ENCODE measurements around the gene SYVN1. TPM values are rescaled to one million over a fixed set of nuclear protein-coding genes. Genes with fewer than 3 reads are reported as not detected.

Gene SYVN1
- total RNA-seq, 1 experiment from 2014 or later: 51.5 TPM

DNA sequence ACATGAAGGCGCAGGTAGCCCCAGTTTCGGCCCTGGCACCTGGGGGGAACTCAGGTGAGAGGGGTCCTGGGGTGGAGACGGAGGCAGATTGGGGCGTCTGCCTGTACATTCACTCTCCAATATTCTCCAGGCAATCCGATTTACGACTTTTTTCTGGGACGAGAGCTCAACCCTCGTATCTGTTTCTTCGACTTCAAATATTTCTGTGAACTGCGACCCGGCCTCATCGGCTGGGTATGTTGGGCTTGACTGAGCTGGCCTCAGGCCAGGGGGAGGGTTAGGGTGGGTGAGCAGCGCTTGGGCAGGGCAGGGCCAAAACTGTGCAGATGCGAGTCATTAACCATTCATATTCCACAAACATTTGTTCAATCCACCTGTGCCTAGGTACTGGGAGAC is 21.0 kb downstream of the SYVN1 start:
- H3K27ac ChIP-seq: no peak overlapping the region
- ChIA-PET CTCF (interaction anchor here (0.5 to 1.5 kb wide), 6 partner anchors 19 to 297 kb away, joined by 3 to 5 read pairs (median 3); partner anchors contain the start of genes CAPN1 and SLC25A45), POLR2A (ENCODE audit: unreplicated experiment) (interaction anchor here (0.5 to 0.6 kb wide), 5 partner anchors 162 to 775 kb away, joined by 3 to 21 read pairs (median 4); partner anchors contain the start of gene FIBP)
- H3K79me2 ChIP-seq (ENCODE audit: low read depth): peaks cover 36% of the 10 kb centered on the region
- peaks cover 69% of the 10 kb centered on the region for H3F3A ChIP-seq (ENCODE audit: insufficient read depth, low read depth)
- H3K4me1 ChIP-seq (replicated peaks; ENCODE audit: insufficient read depth): peaks cover 40% of the 10 kb centered on the region
- H3K9me2 ChIP-seq (ENCODE audit: insufficient read depth): no peaks in the 10 kb centered on the region
- H2AFZ ChIP-seq: no peak overlapping the region
- no peaks in the 10 kb centered on the region for H3K9me3 ChIP-seq (ENCODE audit: insufficient read depth, low read depth)
- peak overlapping the region; percentile 100 for H3K4me2 ChIP-seq
- no peaks in the 10 kb centered on the region for H3K36me3 ChIP-seq (ENCODE audit: low read depth)
- H4K20me1 ChIP-seq (ENCODE audit: insufficient read depth): 0 out of 2 replicates have a peak, but pooled peaks cover 5% of the 10 kb centered on the region
- TF ChIP-seq, protein P1, sequence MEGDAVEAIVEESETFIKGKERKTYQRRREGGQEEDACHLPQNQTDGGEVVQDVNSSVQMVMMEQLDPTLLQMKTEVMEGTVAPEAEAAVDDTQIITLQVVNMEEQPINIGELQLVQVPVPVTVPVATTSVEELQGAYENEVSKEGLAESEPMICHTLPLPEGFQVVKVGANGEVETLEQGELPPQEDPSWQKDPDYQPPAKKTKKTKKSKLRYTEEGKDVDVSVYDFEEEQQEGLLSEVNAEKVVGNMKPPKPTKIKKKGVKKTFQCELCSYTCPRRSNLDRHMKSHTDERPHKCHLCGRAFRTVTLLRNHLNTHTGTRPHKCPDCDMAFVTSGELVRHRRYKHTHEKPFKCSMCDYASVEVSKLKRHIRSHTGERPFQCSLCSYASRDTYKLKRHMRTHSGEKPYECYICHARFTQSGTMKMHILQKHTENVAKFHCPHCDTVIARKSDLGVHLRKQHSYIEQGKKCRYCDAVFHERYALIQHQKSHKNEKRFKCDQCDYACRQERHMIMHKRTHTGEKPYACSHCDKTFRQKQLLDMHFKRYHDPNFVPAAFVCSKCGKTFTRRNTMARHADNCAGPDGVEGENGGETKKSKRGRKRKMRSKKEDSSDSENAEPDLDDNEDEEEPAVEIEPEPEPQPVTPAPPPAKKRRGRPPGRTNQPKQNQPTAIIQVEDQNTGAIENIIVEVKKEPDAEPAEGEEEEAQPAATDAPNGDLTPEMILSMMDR (conservative IDR thresholded peaks at IDR 0.05): no peak
- TF ChIP-seq EZH2 (IDR thresholded peaks at IDR 0.05; ENCODE audit: low read depth): no peak
- BruUV-seq (replicated peaks): no TSS peak
- peak in 1 of 2 experiments; percentile 19 for DNase-seq
- intact Hi-C loops (cut with micrococcal nuclease; ENCODE audit: unreplicated experiment): loop anchor here (5.0 kb wide), 1 partner anchor 219 kb away; the partner anchor contains the start of gene DPF2
- no peaks in the 10 kb centered on the region for H3K27me3 ChIP-seq (ENCODE audit: insufficient read depth, low read depth)
- peak overlapping the region; percentile 78; the same call in 1 of the 2 replicates for H3K4me3 ChIP-seq

DNA sequence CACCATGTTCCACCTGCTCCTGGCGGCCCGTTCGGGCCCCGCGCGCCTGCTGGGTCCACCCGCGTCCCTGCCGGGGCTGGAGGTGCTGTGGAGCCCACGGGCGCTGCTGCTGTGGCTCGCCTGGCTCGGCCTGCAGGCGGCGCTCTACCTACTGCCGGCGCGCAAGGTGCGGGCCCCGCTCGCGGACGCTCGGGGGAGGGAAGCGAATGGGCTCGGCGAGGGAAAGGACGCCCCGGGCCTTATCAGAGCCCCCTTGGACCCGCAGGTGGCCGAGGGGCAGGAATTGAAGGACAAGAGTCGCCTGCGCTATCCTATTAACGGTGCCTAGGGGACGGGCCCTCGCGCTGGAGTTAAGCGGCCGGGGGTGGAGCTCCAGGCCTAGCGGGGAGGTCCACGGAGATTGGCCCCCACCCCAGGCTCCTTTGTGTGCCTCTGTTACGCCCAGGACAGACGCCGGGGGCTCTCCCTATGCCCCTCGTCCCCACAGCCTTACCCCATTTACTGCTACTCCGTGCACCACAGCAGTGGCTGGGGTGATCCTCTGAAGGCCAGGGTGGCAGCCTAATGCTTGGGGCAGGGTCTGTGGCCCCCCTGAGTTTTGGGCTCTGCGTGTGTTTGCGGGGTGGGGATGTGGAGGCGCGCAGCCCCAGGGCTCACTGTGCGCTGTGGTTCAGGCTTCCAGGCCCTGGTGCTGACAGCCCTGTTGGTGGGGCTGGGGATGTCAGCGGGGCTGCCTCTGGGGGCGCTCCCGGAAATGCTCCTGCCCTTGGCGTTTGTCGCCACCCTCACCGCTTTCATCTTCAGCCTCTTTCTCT is 21.6 kb downstream of the SYVN1 start:
- H3K36me3 ChIP-seq (ENCODE audit: low read depth): no peaks in the 10 kb centered on the region
- H3K9me3 ChIP-seq (ENCODE audit: insufficient read depth, low read depth): no peaks in the 10 kb centered on the region
- no peak overlapping the region for H3K27ac ChIP-seq
- peak overlapping the region; percentile 78 for H3K4me3 ChIP-seq
- no TSS peak for BruUV-seq (replicated peaks)
- ChIA-PET CTCF (interaction anchor here (0.5 to 1.5 kb wide), 7 partner anchors 69 to 710 kb away, joined by 3 to 6 read pairs (median 3); partner anchors contain the start of genes CAPN1 and SLC25A45), POLR2A (ENCODE audit: unreplicated experiment) (interaction anchor here (0.6 to 0.7 kb wide), 6 partner anchors 9 to 267 kb away, joined by 3 to 21 read pairs (median 4); partner anchors contain the start of gene FAU)
- no peaks in the 10 kb centered on the region for H3K27me3 ChIP-seq (ENCODE audit: insufficient read depth, low read depth)
- peaks cover 36% of the 10 kb centered on the region for H3K79me2 ChIP-seq (ENCODE audit: low read depth)
- H3K4me2 ChIP-seq: peak overlapping the region; percentile 100
- H3K4me1 ChIP-seq (replicated peaks; ENCODE audit: insufficient read depth): peaks cover 40% of the 10 kb centered on the region
- H3F3A ChIP-seq (ENCODE audit: insufficient read depth, low read depth): peaks cover 63% of the 10 kb centered on the region
- peak in 1 of 2 experiments; percentile 63 for DNase-seq
- H4K20me1 ChIP-seq (ENCODE audit: insufficient read depth): no peaks in the 10 kb centered on the region
- no peak for TF ChIP-seq EZH2 (IDR thresholded peaks at IDR 0.05; ENCODE audit: low read depth)
- TF ChIP-seq, protein P1 (conservative IDR thresholded peaks at IDR 0.05): peak; percentile 90
- H2AFZ ChIP-seq: peak overlapping the region; percentile 52; the same call in 1 of the 2 replicates
- intact Hi-C loops (cut with micrococcal nuclease; ENCODE audit: unreplicated experiment): loop anchor here (5.0 kb wide), 1 partner anchor 220 kb away; the partner anchor contains the start of gene DPF2
- no peaks in the 10 kb centered on the region for H3K9me2 ChIP-seq (ENCODE audit: insufficient read depth)

DNA sequence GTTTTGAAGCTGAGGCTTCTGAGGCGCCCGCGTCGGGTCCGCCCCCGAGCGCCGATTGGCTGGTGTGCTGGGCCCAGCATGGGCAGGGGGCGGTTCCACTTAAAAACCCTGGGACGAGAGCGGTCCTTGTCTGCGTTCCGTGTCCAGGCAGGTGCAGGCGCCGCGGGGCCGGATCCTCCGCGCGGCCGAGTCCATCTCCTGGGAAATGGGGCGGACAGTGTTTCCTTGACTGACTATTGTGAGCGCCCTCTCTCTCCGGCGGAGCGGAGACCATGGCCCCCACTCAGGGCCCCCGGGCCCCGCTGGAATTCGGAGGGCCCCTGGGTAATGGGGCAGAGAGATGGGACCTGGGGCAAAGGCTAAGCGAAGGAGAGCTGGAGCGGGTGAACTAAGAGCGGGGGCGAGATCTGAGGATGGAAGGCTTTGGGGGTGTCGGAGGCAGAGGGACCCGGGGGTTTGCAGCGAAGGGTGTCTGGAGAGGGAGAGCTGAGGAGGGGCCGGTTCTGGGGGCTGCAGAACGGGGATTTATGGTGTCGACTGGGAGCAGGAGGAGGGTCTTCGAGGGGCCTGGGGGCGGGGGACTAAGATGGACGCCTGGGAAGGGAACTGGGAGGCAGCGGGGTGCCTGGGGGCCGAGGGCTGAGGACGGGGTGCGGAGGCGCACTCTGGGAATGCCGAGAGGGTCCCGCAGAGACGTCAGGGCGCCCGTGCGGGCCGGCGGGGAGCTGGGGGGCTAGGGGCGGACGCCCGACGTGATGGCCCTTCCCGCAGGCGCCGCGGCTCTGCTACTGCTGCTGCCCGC is 22.4 kb downstream of the SYVN1 start, which contains the start of gene TM7SF2:
TM7SF2 (plus strand) TSS at position 129 of the 802 bp plus-strand sequence; CDS start at position 273, 144 bp downstream.
- H3K4me3 ChIP-seq: peak within 1 kb of the TSS; percentile 78
- peaks cover 40% of the 10 kb centered on the region for H3K4me1 ChIP-seq (replicated peaks; ENCODE audit: insufficient read depth)
- TF ChIP-seq, protein P1 (conservative IDR thresholded peaks at IDR 0.05): no peak
- no peak for TF ChIP-seq EZH2 (IDR thresholded peaks at IDR 0.05; ENCODE audit: low read depth)
- H3F3A ChIP-seq (ENCODE audit: insufficient read depth, low read depth): peaks cover 59% of the 10 kb centered on the region
- DNase-seq: peak; percentile 92 to 97
- H3K4me2 ChIP-seq: peak within 1 kb of the TSS; percentile 100
- H3K9me2 ChIP-seq (ENCODE audit: insufficient read depth): no peaks in the 10 kb centered on the region
- POLR2A ChIA-PET (ENCODE audit: unreplicated experiment): interaction anchor here (0.6 to 0.9 kb wide), 15 partner anchors 10 to 395 kb away, joined by 3 to 7 read pairs (median 4); partner anchors contain the start of gene FAU
- no peak within 1 kb of the TSS for H3K27ac ChIP-seq
- no peaks in the 10 kb centered on the region for H3K27me3 ChIP-seq (ENCODE audit: insufficient read depth, low read depth)
- intact Hi-C loops (cut with micrococcal nuclease; ENCODE audit: unreplicated experiment): loop anchor here (2.0 to 5.0 kb wide), 2 partner anchors 220 to 265 kb away; partner anchors contain the start of gene DPF2
- peak within 1 kb of the TSS; percentile 52; the same call in 1 of the 2 replicates for H2AFZ ChIP-seq
- no peaks in the 10 kb centered on the region for H4K20me1 ChIP-seq (ENCODE audit: insufficient read depth)
- H3K9me3 ChIP-seq (ENCODE audit: insufficient read depth, low read depth): no peaks in the 10 kb centered on the region
- no TSS peak for BruUV-seq (replicated peaks)
- CTCF ChIA-PET: interaction anchor here (0.6 to 1.5 kb wide), 5 partner anchors 70 to 710 kb away, joined by 3 to 6 read pairs (median 3); partner anchors contain the start of gene CAPN1
- no peaks in the 10 kb centered on the region for H3K36me3 ChIP-seq (ENCODE audit: low read depth)
- peaks cover 32% of the 10 kb centered on the region for H3K79me2 ChIP-seq (ENCODE audit: low read depth)
